Measurements from ENCODE around the gene SERINC3. TPM values are rescaled to one million over a fixed set of nuclear protein-coding genes. Genes with fewer than 3 reads are reported as not detected.
A peak's percentile ranks its signal among the peaks of the same experiment; 100 is the strongest.
"Not testable (repeated sequence)": the region's sequence is repeated elsewhere in the genome, so short reads cannot be mapped to it uniquely, and the experiment has no call there.

The SERINC3 gene
- total and polyA plus RNA-seq, 2 donors (not counting 1 experiment from before 2014, with no cell fraction given): 120 to 238 TPM

DNA sequence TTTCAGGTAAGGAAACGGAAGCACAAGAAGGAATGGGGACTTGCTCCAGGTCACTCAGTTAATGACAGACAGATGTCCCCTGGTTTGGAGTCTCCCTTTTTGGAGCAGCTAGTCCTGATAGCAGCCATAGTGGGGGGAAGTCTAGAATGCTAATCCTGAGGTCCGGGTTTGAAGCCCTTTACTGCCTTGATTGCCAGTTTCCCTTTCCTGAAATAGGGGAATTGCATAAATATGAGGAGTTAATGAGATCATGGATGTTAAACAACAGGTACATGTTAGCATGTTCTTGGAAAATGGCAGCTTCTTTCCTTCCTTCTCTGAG lies 46.5 kb downstream of the SERINC3 start:
- peak overlapping the region; percentile 100 for H3K4me2 ChIP-seq (ENCODE audit: extremely low read depth, insufficient read depth, low read length)
- H4K20me1 ChIP-seq (ENCODE audit: control insufficient read depth, extremely low read depth, insufficient read depth, low read length): no peaks in the 10 kb centered on the region
- peaks cover 6% of the 10 kb centered on the region for H3K79me2 ChIP-seq (ENCODE audit: control insufficient read depth, insufficient read depth, low read length)
- H3K27ac ChIP-seq (ENCODE audit: insufficient read depth, low read length): peak overlapping the region; percentile 89
- H3K36me3 ChIP-seq (ENCODE audit: control insufficient read depth, insufficient read depth, low read length): peaks cover 5% of the 10 kb centered on the region
- H3K9ac ChIP-seq (ENCODE audit: insufficient read depth, low read length): peak overlapping the region; percentile 92
- H2AFZ ChIP-seq (ENCODE audit: low read length): peak overlapping the region; percentile 97
- H3K27me3 ChIP-seq (ENCODE audit: control insufficient read depth, insufficient read depth, low read length): no peaks in the 10 kb centered on the region
- peaks cover 2% of the 10 kb centered on the region for H3K4me1 ChIP-seq (ENCODE audit: control insufficient read depth, extremely low read depth, insufficient read depth, low read length)
- no peaks in the 10 kb centered on the region for H3K9me3 ChIP-seq (ENCODE audit: control insufficient read depth, insufficient read depth, low read depth, low read length)
- no peak for DNase-seq (ENCODE audit: low read depth in 2 of 2)
- no peak for TF ChIP-seq EZH2 (IDR thresholded peaks at IDR 0.05; ENCODE audit: low read length, missing control alignments)
- TF ChIP-seq, protein P1, sequence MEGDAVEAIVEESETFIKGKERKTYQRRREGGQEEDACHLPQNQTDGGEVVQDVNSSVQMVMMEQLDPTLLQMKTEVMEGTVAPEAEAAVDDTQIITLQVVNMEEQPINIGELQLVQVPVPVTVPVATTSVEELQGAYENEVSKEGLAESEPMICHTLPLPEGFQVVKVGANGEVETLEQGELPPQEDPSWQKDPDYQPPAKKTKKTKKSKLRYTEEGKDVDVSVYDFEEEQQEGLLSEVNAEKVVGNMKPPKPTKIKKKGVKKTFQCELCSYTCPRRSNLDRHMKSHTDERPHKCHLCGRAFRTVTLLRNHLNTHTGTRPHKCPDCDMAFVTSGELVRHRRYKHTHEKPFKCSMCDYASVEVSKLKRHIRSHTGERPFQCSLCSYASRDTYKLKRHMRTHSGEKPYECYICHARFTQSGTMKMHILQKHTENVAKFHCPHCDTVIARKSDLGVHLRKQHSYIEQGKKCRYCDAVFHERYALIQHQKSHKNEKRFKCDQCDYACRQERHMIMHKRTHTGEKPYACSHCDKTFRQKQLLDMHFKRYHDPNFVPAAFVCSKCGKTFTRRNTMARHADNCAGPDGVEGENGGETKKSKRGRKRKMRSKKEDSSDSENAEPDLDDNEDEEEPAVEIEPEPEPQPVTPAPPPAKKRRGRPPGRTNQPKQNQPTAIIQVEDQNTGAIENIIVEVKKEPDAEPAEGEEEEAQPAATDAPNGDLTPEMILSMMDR (conservative IDR thresholded peaks at IDR 0.05 in 1 of 2, IDR thresholded peaks at IDR 0.05 in 1 of 2; ENCODE audit: low read depth in 1 of 2, low read length in 2 of 2): no peak
- H3K4me3 ChIP-seq (replicated peaks in 1 of 4; ENCODE audit: control extremely low read depth in 1 of 4, insufficient read depth in 1 of 4, low read depth in 3 of 4, low read length in 4 of 4): peak overlapping the region; percentile 83 to 93 (median 86)

DNA sequence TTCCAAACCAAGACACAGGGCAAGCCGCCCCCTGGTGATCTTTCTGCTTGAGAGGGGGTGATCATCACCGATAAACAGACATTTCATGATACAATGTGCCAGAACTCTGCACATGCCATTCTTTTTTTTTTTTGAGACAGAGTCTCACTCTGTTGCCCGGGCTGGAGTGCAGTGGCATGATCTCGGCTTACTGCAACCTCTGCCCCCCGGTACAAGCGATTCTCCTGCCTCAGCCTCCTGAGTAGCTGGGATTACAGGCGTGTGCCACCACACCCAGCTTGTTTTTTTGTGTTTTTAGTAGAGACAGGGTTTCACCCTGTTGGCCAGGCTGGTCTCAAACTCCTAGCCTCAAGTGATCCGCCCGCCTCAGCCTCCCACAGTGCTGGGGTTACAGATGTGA lies 49.6 kb downstream of the SERINC3 start:
- H3K4me3 ChIP-seq (replicated peaks in 1 of 4; ENCODE audit: control extremely low read depth in 1 of 4, insufficient read depth in 1 of 4, low read depth in 3 of 4, low read length in 4 of 4); H2AFZ ChIP-seq (ENCODE audit: low read length); H4K20me1 ChIP-seq (ENCODE audit: control insufficient read depth, extremely low read depth, insufficient read depth, low read length); H3K9me3 ChIP-seq (ENCODE audit: control insufficient read depth, insufficient read depth, low read depth, low read length); H3K36me3 ChIP-seq (ENCODE audit: control insufficient read depth, insufficient read depth, low read length); H3K9ac ChIP-seq (ENCODE audit: insufficient read depth, low read length); H3K4me2 ChIP-seq (ENCODE audit: extremely low read depth, insufficient read depth, low read length); H3K27me3 ChIP-seq (ENCODE audit: control insufficient read depth, insufficient read depth, low read length); H3K79me2 ChIP-seq (ENCODE audit: control insufficient read depth, insufficient read depth, low read length); DNase-seq (ENCODE audit: low read depth in 2 of 2); H3K4me1 ChIP-seq (ENCODE audit: control insufficient read depth, extremely low read depth, insufficient read depth, low read length); H3K27ac ChIP-seq (ENCODE audit: insufficient read depth, low read length): not testable (repeated sequence)

DNA sequence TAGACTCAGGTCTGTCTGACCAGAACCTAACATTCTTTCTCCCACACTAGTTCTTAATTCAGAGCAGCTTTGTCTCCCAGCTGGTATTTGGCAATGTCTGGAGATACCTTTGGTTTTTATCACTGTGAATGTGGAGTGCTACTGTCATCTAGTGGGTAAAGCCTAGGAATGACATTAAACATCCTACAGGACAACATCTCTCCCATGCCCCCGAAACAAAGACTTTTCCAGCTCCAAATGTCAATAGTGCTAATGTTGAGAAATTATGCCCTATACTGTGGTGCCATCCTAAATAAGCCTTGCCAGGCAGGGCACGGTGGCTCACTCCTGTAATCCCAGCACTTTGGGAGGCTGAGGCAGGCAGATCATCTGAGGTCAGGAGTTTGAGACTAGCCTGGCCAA lies 50.4 kb downstream of the SERINC3 start:
- no peak overlapping the region for H3K9ac ChIP-seq (ENCODE audit: insufficient read depth, low read length)
- no peaks in the 10 kb centered on the region for H3K36me3 ChIP-seq (ENCODE audit: control insufficient read depth, insufficient read depth, low read length)
- H3K4me2 ChIP-seq (ENCODE audit: extremely low read depth, insufficient read depth, low read length): no peak overlapping the region
- TF ChIP-seq EZH2 (IDR thresholded peaks at IDR 0.05; ENCODE audit: low read length, missing control alignments): no peak
- TF ChIP-seq, protein P1 (conservative IDR thresholded peaks at IDR 0.05 in 1 of 2, IDR thresholded peaks at IDR 0.05 in 1 of 2; ENCODE audit: low read depth in 1 of 2, low read length in 2 of 2): peak; percentile 49 to 62
- peak; percentile 40 to 65 for DNase-seq (ENCODE audit: low read depth in 2 of 2)
- peaks cover 6% of the 10 kb centered on the region for H3K79me2 ChIP-seq (ENCODE audit: control insufficient read depth, insufficient read depth, low read length)
- no peak overlapping the region for H3K4me3 ChIP-seq (replicated peaks in 1 of 4; ENCODE audit: control extremely low read depth in 1 of 4, insufficient read depth in 1 of 4, low read depth in 3 of 4, low read length in 4 of 4)
- peaks cover under 1% of the 10 kb centered on the region for H3K4me1 ChIP-seq (ENCODE audit: control insufficient read depth, extremely low read depth, insufficient read depth, low read length)
- H3K9me3 ChIP-seq (ENCODE audit: control insufficient read depth, insufficient read depth, low read depth, low read length): no peaks in the 10 kb centered on the region
- no peak overlapping the region for H2AFZ ChIP-seq (ENCODE audit: low read length)
- peaks cover 3% of the 10 kb centered on the region for H3K27me3 ChIP-seq (ENCODE audit: control insufficient read depth, insufficient read depth, low read length)
- H4K20me1 ChIP-seq (ENCODE audit: control insufficient read depth, extremely low read depth, insufficient read depth, low read length): no peaks in the 10 kb centered on the region
- no peak overlapping the region for H3K27ac ChIP-seq (ENCODE audit: insufficient read depth, low read length)
